Superior temporal gyrus (tissue), 1 donor: ENCODE measurements around the gene KCNMB1.
"Not testable (repeated sequence)": the region's sequence is repeated elsewhere in the genome, so short reads cannot be mapped to it uniquely, and the experiment has no call there.

Source experiments
- DNase-seq: peaks from one replicate; pipeline ENCODE4 v3.0.0-alpha.2; 2016; ENCODE audit errors: extremely low spot score

KCNMB1 gene

GRCh38 chr5:170377027-170377426, 12.1 kb downstream of the KCNMB1 start:
- no peak for DNase-seq

- DNase-seq, result not testable (repeated sequence)
These were observed 12.6 kb downstream of the KCNMB1 start for GRCh38 chr5:170376526-170376925.

GRCh38 chr5:170375283-170375682, 13.9 kb downstream of the KCNMB1 start:
- DNase-seq, result no peak

- no peak for DNase-seq
These were observed 16.2 kb downstream of the KCNMB1 start for GRCh38 chr5:170372971-170373370.

GRCh38 chr5:170368586-170368985, 20.6 kb downstream of the KCNMB1 start:
- no peak for DNase-seq

GRCh38 chr5:170366276-170366675, 22.9 kb downstream of the KCNMB1 start:
- DNase-seq, result no peak

GRCh38 chr5:170365831-170366230, 23.3 kb downstream of the KCNMB1 start:
- DNase-seq, result no peak

GRCh38 chr5:170365011-170365410, 24.2 kb downstream of the KCNMB1 start:
- DNase-seq, result no peak

GRCh38 chr5:170363671-170364070, 25.5 kb downstream of the KCNMB1 start:
- DNase-seq, result no peak

- DNase-seq, result no peak
These were observed 26.5 kb downstream of the KCNMB1 start for GRCh38 chr5:170362656-170363055.

- no peak for DNase-seq
These were observed 27.1 kb downstream of the KCNMB1 start for GRCh38 chr5:170362102-170362501.

- no peak for DNase-seq
These were observed 27.6 kb downstream of the KCNMB1 start for GRCh38 chr5:170361616-170362015.

- no peak for DNase-seq
These were observed 28.1 kb downstream of the KCNMB1 start for GRCh38 chr5:170361116-170361515.

- no peak for DNase-seq
These were observed 28.5 kb downstream of the KCNMB1 start for GRCh38 chr5:170360709-170361108.

GRCh38 chr5:170357955-170358444, 31.2 kb downstream of the KCNMB1 start:
- no peak for DNase-seq

- DNase-seq, result no peak
These were observed 33.5 kb downstream of the KCNMB1 start for GRCh38 chr5:170355601-170356098.

- no peak for DNase-seq
These were observed 35.2 kb downstream of the KCNMB1 start for GRCh38 chr5:170353961-170354360.

GRCh38 chr5:170353011-170353761, 36.0 kb downstream of the KCNMB1 start:
- DNase-seq, result no peak

GRCh38 chr5:170348137-170348633, 41.0 kb downstream of the KCNMB1 start:
- DNase-seq, result no peak

GRCh38 chr5:170347022-170347567, 42.1 kb downstream of the KCNMB1 start:
- no peak for DNase-seq

GRCh38 chr5:170345971-170346370, 43.2 kb downstream of the KCNMB1 start:
- DNase-seq, result no peak

- DNase-seq, result no peak
These were observed 46.0 kb downstream of the KCNMB1 start for GRCh38 chr5:170343177-170343576.

GRCh38 chr5:170342153-170342725, 46.9 kb downstream of the KCNMB1 start:
- DNase-seq, result no peak
